ENCODE measurements around the gene MAPKAP1. TPM values are rescaled to one million over a fixed set of nuclear protein-coding genes. Genes with fewer than 3 reads are reported as not detected.

Gene MAPKAP1
- total RNA-seq, 1 donor from 2014 or later: 67.3 TPM

DNA sequence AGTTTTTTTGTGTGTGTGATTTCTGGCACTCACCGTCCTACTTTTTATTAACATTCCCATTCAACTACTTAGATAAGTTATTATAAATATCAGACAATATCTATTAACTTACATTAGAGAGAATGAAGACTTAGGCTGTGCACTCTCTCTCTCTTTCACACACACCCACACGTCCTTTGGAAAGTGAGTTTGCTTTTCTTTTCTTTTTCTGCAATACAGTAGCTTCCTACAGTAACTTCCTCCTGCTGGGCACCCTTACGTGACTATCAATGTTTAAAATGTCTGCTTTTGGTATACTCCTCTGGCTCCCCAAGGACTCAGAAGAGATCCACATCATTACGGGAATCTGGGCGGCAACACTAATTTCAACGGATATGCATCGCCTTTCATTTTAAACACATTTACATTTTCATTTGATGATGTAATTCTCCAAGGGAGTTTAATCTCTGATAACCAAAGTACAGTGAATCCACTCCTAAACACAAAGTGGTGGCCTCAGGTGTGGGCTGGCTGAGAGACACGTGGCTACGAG is 179.5 kb downstream of the MAPKAP1 start:
- Mint-ChIP-seq H3K36me3 (peaks cover 3% of the 10 kb centered on the region), H3K4me1 (ENCODE audit: unreplicated experiment) (peaks cover 13% of the 10 kb centered on the region), H3K4me3 (no peak overlapping the region), H3K27ac (no peak overlapping the region), H3K9me3 (no peaks in the 10 kb centered on the region), H3K27me3 (no peaks in the 10 kb centered on the region)
- TF ChIP-seq, protein P1, sequence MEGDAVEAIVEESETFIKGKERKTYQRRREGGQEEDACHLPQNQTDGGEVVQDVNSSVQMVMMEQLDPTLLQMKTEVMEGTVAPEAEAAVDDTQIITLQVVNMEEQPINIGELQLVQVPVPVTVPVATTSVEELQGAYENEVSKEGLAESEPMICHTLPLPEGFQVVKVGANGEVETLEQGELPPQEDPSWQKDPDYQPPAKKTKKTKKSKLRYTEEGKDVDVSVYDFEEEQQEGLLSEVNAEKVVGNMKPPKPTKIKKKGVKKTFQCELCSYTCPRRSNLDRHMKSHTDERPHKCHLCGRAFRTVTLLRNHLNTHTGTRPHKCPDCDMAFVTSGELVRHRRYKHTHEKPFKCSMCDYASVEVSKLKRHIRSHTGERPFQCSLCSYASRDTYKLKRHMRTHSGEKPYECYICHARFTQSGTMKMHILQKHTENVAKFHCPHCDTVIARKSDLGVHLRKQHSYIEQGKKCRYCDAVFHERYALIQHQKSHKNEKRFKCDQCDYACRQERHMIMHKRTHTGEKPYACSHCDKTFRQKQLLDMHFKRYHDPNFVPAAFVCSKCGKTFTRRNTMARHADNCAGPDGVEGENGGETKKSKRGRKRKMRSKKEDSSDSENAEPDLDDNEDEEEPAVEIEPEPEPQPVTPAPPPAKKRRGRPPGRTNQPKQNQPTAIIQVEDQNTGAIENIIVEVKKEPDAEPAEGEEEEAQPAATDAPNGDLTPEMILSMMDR (conservative IDR thresholded peaks at IDR 0.05): no peak
- DNase-seq (ENCODE audit: extremely low spot score, unreplicated experiment): no peak

DNA sequence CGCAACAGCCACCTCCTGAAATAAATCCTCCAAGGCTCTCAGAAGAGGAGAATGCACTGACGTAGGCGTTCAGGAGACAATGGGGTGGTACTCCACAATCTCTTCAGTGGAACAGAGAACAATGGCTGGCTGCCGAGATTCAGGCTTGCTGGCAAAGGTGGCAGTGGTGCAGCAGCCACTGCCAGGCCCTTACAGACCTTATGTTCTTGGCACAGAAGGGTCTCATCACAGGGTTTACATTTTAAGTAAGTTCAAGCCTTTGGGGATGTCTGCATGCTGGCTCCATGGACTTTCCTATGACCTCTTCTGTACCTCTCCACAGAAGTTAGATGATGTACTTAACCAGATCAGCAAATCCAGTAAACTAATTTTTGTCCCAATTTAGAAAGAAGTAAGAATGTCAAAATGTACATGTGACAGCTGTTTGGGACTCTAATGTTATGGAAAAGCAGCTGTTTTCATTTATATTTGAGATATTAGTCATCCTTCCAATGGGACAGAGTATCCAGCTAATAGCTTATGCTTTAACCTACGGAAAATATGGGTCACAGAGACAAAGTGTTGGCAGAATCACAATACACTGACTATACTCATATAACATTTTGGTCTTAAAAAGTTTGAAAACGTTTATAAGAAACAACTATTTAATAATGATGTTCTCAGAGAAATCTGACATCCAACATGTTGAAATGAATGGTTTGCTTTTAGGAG is 180.9 kb downstream of the MAPKAP1 start:
- TF ChIP-seq, protein P1 (conservative IDR thresholded peaks at IDR 0.05): no peak
- no peak for DNase-seq (ENCODE audit: extremely low spot score, unreplicated experiment)
- no peak overlapping the region for H3K4me3 Mint-ChIP-seq
- H3K36me3 Mint-ChIP-seq: no peaks in the 10 kb centered on the region
- H3K27me3 Mint-ChIP-seq: no peaks in the 10 kb centered on the region
- peaks cover 17% of the 10 kb centered on the region for H3K4me1 Mint-ChIP-seq (ENCODE audit: unreplicated experiment)
- no peaks in the 10 kb centered on the region for H3K9me3 Mint-ChIP-seq
- no peak overlapping the region for H3K27ac Mint-ChIP-seq

DNA sequence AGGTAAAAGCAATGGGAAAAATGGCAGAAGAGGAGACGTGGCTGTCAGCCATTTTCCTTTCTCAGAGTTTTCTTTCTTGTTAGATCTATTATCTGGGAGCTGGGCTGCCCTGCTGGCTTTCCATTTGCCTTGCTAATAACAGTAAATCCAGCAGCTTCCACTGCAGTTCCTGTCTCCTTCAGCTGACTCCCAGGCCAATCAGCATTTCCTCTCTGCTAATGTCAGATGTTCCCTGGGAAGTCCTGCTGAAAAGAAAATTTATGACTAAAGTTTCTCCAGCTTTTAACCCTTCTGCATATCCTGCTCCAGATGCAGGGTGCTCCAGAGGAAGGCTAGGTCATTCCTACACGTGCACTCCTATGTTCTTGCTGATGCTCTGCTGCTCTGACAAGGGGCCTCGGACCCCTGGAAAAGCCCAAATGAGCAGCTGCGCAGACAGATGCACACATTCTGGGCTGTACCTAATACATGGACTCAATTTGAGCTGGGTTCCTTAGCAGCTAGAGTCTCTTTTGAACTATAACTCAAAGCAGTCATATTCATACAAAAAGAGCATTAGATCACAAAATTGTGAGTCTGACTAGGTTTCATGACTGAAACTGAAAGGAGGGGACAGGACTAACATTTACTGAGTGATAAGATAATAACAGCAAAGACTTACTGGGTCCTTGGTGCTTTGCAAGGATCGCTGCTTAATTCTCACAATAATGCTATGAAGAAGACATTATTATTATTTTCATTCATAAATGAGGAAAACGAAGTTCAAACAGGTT is 182.2 kb downstream of the MAPKAP1 start:
- Mint-ChIP-seq H3K4me3 (no peak overlapping the region), H3K27me3 (no peaks in the 10 kb centered on the region), H3K4me1 (ENCODE audit: unreplicated experiment) (peaks cover 17% of the 10 kb centered on the region), H3K36me3 (peaks cover 7% of the 10 kb centered on the region), H3K27ac (no peak overlapping the region), H3K9me3 (no peaks in the 10 kb centered on the region)
- TF ChIP-seq, protein P1 (conservative IDR thresholded peaks at IDR 0.05): no peak
- DNase-seq (ENCODE audit: extremely low spot score, unreplicated experiment): no peak

DNA sequence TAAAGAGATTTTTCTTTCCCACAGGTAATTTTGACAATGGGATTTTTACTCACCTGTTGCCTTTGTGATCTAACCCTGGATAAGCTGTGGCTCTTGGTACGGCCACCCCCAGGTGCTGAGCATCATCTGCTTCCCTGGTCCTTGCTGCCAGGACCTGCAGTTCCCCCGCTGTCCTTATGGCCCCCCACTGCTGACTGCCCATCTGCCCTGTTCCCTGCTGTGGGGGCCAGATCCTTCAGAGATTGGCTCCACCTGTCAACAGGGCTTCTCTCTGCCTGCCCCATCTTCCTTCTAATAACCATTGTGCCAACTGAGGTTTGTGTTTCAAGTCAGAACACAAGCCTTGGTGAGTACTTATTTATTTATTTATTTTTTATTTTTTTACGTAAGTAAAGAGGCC is 183.3 kb downstream of the MAPKAP1 start:
- Mint-ChIP-seq H3K27ac (no peak overlapping the region), H3K9me3 (no peaks in the 10 kb centered on the region), H3K4me1 (ENCODE audit: unreplicated experiment) (peaks cover 17% of the 10 kb centered on the region), H3K4me3 (no peak overlapping the region), H3K36me3 (peaks cover 7% of the 10 kb centered on the region), H3K27me3 (no peaks in the 10 kb centered on the region)
- TF ChIP-seq, protein P1 (conservative IDR thresholded peaks at IDR 0.05): no peak
- DNase-seq (ENCODE audit: extremely low spot score, unreplicated experiment): no peak

DNA sequence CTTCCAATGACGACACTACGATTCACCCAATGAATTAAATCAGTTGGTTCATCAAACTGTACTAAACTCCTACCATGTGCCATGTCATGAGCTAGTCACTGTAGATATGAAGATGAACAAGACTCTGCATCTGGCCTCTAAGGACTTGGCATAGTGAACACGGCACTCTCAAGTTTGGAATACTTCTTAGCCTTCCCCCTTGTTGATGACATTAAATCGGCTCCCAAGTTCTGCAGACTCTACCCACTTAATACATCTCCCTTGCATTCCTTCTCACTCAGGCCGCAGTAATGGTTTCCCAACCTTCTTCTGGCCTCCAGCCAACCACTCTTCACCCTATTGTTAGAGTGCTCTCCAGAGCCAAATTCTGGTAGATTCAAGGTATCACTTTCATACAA is 184.7 kb downstream of the MAPKAP1 start:
- H3K27ac Mint-ChIP-seq: no peak overlapping the region

More for the DNA sequence above, 184.7 kb downstream of the MAPKAP1 start:
- TF ChIP-seq, protein P1 (conservative IDR thresholded peaks at IDR 0.05): no peak
- H3K4me3 Mint-ChIP-seq: no peak overlapping the region
- H3K36me3 Mint-ChIP-seq: peaks cover 7% of the 10 kb centered on the region
- DNase-seq (ENCODE audit: extremely low spot score, unreplicated experiment): no peak
- H3K9me3 Mint-ChIP-seq: no peaks in the 10 kb centered on the region
- H3K4me1 Mint-ChIP-seq (ENCODE audit: unreplicated experiment): peaks cover 23% of the 10 kb centered on the region
- H3K27me3 Mint-ChIP-seq: no peaks in the 10 kb centered on the region

Measured in type B pancreatic cell (in vitro differentiated cells).